Measurements from ENCODE around the gene CFP.

- TF ChIP-seq CTCF (IDR thresholded peaks at IDR 0.05; ENCODE audit: poor library complexity), result no peak
- TF ChIP-seq EZH2phosphoT487 (IDR thresholded peaks at IDR 0.05; ENCODE audit: low read depth, severe bottlenecking, unreplicated experiment), result no peak
- no peak for TF ChIP-seq EZH2 (IDR thresholded peaks at IDR 0.05; ENCODE audit: borderline replicate concordance)
Measured at GRCh38 chrX:47607091-47607490, 22.6 kb downstream of the CFP start.

Data from hepatocyte (in vitro differentiated cells).